CD4-positive, alpha-beta T cell treated with Interleukin-15 for 1 hour (primary cell): ENCODE data around the gene DUXA.
"Not testable (repeated sequence)": the region's sequence is repeated elsewhere in the genome, so short reads cannot be mapped to it uniquely, and the experiment has no call there.

Source experiments
- DNase-seq: peaks from one replicate; pipeline ENCODE4 v3.0.0-alpha.2; 2020

DUXA gene

GRCh38 chr19:57167385-57167784 lies at the start of gene DUXA:
Gene DUXA (minus strand): TSS chr19:57167485. CDS start chr19:57167443, 42 bp downstream.
- no peak for DNase-seq

GRCh38 chr19:57212109-57212508 lies 44.8 kb upstream of the DUXA start:
- DNase-seq: no peak

- no peak for DNase-seq
Observed at GRCh38 chr19:57210381-57210780, 43.1 kb upstream of the DUXA start.

GRCh38 chr19:57202160-57202559 lies 34.9 kb upstream of the DUXA start:
- DNase-seq: no peak

GRCh38 chr19:57197874-57198273 lies 30.6 kb upstream of the DUXA start:
- not testable (repeated sequence) for DNase-seq

GRCh38 chr19:57192993-57193392 lies 25.7 kb upstream of the DUXA start:
- DNase-seq: no peak

- no peak for DNase-seq
Observed at GRCh38 chr19:57192077-57192420, 24.8 kb upstream of the DUXA start.

- DNase-seq: peak; percentile 87
Observed at GRCh38 chr19:57191141-57192076, 24.1 kb upstream of the DUXA start, which contains the start of gene ZNF264. Gene ZNF264 (plus strand): TSS chr19:57191500. CDS start chr19:57191914, 414 bp downstream.

- DNase-seq: no peak
Observed at GRCh38 chr19:57190301-57190700, 23.0 kb upstream of the DUXA start.

- DNase-seq: peak; percentile 34
Observed at GRCh38 chr19:57171551-57172081, 4.3 kb upstream of the DUXA start.

- no peak for DNase-seq
Observed at GRCh38 chr19:57165846-57166245, 1.4 kb downstream of the DUXA start.

- DNase-seq: no peak
Observed at GRCh38 chr19:57161985-57162539, 5.2 kb downstream of the DUXA start.

- no peak for DNase-seq
Observed at GRCh38 chr19:57152921-57153320, 14.4 kb downstream of the DUXA start.

GRCh38 chr19:57141699-57142098 lies 25.6 kb downstream of the DUXA start:
- DNase-seq: no peak

GRCh38 chr19:57135797-57136196 lies 31.5 kb downstream of the DUXA start:
- no peak for DNase-seq

GRCh38 chr19:57127403-57127802 lies 39.9 kb downstream of the DUXA start:
- not testable (repeated sequence) for DNase-seq

- DNase-seq: no peak
Observed at GRCh38 chr19:57123882-57124281, 43.4 kb downstream of the DUXA start.

GRCh38 chr19:57118848-57119247 lies 48.4 kb downstream of the DUXA start:
- no peak for DNase-seq

- DNase-seq: not testable (repeated sequence)
Observed at GRCh38 chr19:57113501-57113900, 53.8 kb downstream of the DUXA start.

- DNase-seq: no peak
Observed at GRCh38 chr19:57111329-57111644, 56.0 kb downstream of the DUXA start.

- no peak for DNase-seq
Observed at GRCh38 chr19:57110592-57111328, 56.5 kb downstream of the DUXA start.

GRCh38 chr19:57106722-57107235 lies 60.5 kb downstream of the DUXA start:
- DNase-seq: no peak
